ENCODE data around the gene LMOD3. TPM values are rescaled to one million over a fixed set of nuclear protein-coding genes. Genes with fewer than 3 reads are reported as not detected.

LMOD3 gene
- total and polyA plus RNA-seq, 9 of the 15 experiments (the other 6 are each of a cell fraction or from before 2014, with no cell fraction given) = 0.03 TPM; not detected in 8

DNA sequence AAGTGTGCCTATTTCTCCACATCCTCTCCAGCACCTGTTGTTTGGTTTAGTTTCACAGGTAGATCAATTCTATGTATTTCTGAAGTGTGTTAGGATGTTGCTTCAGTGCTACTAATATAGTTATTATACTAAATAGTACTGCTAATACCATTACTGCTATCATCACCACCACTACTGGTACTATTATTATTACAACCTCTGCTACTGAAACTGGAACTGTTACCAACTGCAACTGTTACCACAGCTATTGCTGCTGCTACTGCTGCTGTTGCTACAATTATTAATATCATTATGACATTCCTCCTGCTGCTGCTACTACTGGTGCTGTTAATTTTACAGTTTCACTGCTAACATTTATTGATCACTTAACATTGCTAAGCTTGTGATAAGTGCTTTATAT is 8.3 kb upstream of the LMOD3 start (continued):
- TF ChIP-seq MYNN (IDR thresholded peaks at IDR 0.05) (no peak), MYNN (CRISPR knock-in tag; IDR thresholded peaks at IDR 0.05) (no peak), ZNF707 (CRISPR knock-in tag; conservative IDR thresholded peaks at IDR 0.05) (no peak)

- H3K36me3 ChIP-seq (ENCODE audit: control insufficient read depth, insufficient read depth, low read length) = no peaks in the 10 kb centered on the region
- POLR2A ChIA-PET = interaction anchor here (1.0 kb wide), 1 partner anchor 10 kb away, joined by 4 read pairs; no protein-coding TSS in a partner anchor
- no peaks in the 10 kb centered on the region for H4K20me1 ChIP-seq (replicated peaks; ENCODE audit: control insufficient read depth, insufficient read depth, low read length)
- WGBS (ENCODE audit: insufficient coverage, low coverage, missing lambda C conversion rate) = 0% methylated on average over 1 of the region's 1 CpG
- no peaks in the 10 kb centered on the region for H3K4me1 ChIP-seq (replicated peaks in 1 of 2; ENCODE audit: control insufficient read depth in 2 of 2, insufficient read depth in 2 of 2, low read length in 2 of 2)
- DNase-seq (ENCODE audit: extremely low read depth in 1 of 4, low spot score in 3 of 4) (no peak), ATAC-seq (no peak), FAIRE-seq (no peak)
- intact Hi-C loops (cut with micrococcal nuclease) (no loop called here), in situ Hi-C loops (cut with MboI) (no loop called here)
- H3K9ac ChIP-seq (ENCODE audit: insufficient read depth in 1 of 2, low read depth in 2 of 2, low read length in 2 of 2) = no peak overlapping the region
- H3K79me2 ChIP-seq (ENCODE audit: control insufficient read depth, insufficient read depth, low read length) = no peaks in the 10 kb centered on the region
- no peak overlapping the region for H2AFZ ChIP-seq (ENCODE audit: low read depth, low read length)
- no peak overlapping the region for H3K4me2 ChIP-seq (ENCODE audit: insufficient read depth, low read length)
- no TSS peak for BruUV-seq (replicated peaks)
- no peak overlapping the region for H3K27ac ChIP-seq (ENCODE audit: extremely low read depth, low read depth, low read length)
- CTCF ChIA-PET (ENCODE audit: low intra/inter-chr PET ratio) = no interaction called here
- no peaks in the 10 kb centered on the region for H3K9me3 ChIP-seq (replicated peaks; ENCODE audit: control insufficient read depth, insufficient read depth, low read depth, low read length)
- H3K9me1 ChIP-seq (ENCODE audit: control insufficient read depth, insufficient read depth, low read length) = no peaks in the 10 kb centered on the region
- no peaks in the 10 kb centered on the region; a peak in 1 of 5 replicates for H3K27me3 ChIP-seq (ENCODE audit: control insufficient read depth in 2 of 2, insufficient read depth in 2 of 2, low read length in 2 of 2)
- no peak overlapping the region for H3K4me3 ChIP-seq
- no peak for TF ChIP-seq RFX5 (IDR thresholded peaks at IDR 0.05; ENCODE audit: low read depth, low read length)
- TF ChIP-seq ZFPM2 (CRISPR knock-in tag; IDR thresholded peaks at IDR 0.05) = no peak
- TF ChIP-seq, protein P1, sequence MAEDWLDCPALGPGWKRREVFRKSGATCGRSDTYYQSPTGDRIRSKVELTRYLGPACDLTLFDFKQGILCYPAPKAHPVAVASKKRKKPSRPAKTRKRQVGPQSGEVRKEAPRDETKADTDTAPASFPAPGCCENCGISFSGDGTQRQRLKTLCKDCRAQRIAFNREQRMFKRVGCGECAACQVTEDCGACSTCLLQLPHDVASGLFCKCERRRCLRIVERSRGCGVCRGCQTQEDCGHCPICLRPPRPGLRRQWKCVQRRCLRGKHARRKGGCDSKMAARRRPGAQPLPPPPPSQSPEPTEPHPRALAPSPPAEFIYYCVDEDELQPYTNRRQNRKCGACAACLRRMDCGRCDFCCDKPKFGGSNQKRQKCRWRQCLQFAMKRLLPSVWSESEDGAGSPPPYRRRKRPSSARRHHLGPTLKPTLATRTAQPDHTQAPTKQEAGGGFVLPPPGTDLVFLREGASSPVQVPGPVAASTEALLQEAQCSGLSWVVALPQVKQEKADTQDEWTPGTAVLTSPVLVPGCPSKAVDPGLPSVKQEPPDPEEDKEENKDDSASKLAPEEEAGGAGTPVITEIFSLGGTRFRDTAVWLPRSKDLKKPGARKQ (CRISPR knock-in tag; IDR thresholded peaks at IDR 0.05) = no peak
- no peak for TF ChIP-seq ZNF197 (CRISPR knock-in tag; IDR thresholded peaks at IDR 0.05; ENCODE audit: low read depth)
- TF ChIP-seq SMARCB1 (IDR thresholded peaks at IDR 0.05; ENCODE audit: insufficient read length, low read depth) = no peak
- TF ChIP-seq ZNF830 (CRISPR knock-in tag; IDR thresholded peaks at IDR 0.05) = no peak
- TF ChIP-seq, protein P2, sequence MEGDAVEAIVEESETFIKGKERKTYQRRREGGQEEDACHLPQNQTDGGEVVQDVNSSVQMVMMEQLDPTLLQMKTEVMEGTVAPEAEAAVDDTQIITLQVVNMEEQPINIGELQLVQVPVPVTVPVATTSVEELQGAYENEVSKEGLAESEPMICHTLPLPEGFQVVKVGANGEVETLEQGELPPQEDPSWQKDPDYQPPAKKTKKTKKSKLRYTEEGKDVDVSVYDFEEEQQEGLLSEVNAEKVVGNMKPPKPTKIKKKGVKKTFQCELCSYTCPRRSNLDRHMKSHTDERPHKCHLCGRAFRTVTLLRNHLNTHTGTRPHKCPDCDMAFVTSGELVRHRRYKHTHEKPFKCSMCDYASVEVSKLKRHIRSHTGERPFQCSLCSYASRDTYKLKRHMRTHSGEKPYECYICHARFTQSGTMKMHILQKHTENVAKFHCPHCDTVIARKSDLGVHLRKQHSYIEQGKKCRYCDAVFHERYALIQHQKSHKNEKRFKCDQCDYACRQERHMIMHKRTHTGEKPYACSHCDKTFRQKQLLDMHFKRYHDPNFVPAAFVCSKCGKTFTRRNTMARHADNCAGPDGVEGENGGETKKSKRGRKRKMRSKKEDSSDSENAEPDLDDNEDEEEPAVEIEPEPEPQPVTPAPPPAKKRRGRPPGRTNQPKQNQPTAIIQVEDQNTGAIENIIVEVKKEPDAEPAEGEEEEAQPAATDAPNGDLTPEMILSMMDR (IDR thresholded peaks at IDR 0.05 in 2 of 3, conservative IDR thresholded peaks at IDR 0.05 in 1 of 3; ENCODE audit: insufficient read depth in 2 of 3, low read depth in 1 of 3, low read length in 3 of 3) = no peak
- TF ChIP-seq, protein P3, sequence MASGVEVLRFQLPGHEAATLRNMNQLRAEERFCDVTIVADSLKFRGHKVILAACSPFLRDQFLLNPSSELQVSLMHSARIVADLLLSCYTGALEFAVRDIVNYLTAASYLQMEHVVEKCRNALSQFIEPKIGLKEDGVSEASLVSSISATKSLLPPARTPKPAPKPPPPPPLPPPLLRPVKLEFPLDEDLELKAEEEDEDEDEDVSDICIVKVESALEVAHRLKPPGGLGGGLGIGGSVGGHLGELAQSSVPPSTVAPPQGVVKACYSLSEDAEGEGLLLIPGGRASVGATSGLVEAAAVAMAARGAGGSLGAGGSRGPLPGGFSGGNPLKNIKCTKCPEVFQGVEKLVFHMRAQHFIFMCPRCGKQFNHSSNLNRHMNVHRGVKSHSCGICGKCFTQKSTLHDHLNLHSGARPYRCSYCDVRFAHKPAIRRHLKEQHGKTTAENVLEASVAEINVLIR (CRISPR knock-in tag; IDR thresholded peaks at IDR 0.05) = no peak
- TF ChIP-seq RERE (CRISPR knock-in tag; IDR thresholded peaks at IDR 0.05; ENCODE audit: borderline replicate concordance) = no peak
Observed at GRCh38 chr3:69129531-69129930, 7.1 kb upstream of the LMOD3 start.

Data from K562 (cell line).